Hematopoietic multipotent progenitor cell treated with erythropoietin and hydrocortisone succinate and interleukin-3 and kit ligand, for 15 days (in vitro differentiated cells): ENCODE measurements around the gene AMH.
A peak's percentile ranks its signal among the peaks of the same experiment; 100 is the strongest.
"Not testable (repeated sequence)": the region's sequence is repeated elsewhere in the genome, so short reads cannot be mapped to it uniquely, and the experiment has no call there.

Source experiments
- DNase-seq: peaks from one replicate; pipeline ENCODE4 v3.0.0-alpha.2; 2015; ENCODE audit warnings: low spot score

The AMH gene

GRCh38 chr19:2249010-2249866 is at the start of gene AMH:
TSS of gene AMH (plus strand) at chr19:2249323. CDS start at chr19:2249333, 10 bp downstream.
- DNase-seq = no peak

GRCh38 chr19:2199861-2200623 is 49.1 kb upstream of the AMH start:
- DNase-seq = no peak

- DNase-seq = not testable (repeated sequence)
Observed at GRCh38 chr19:2200624-2201294, 48.4 kb upstream of the AMH start.

GRCh38 chr19:2201473-2202148 is 47.5 kb upstream of the AMH start:
- no peak for DNase-seq

DNA sequence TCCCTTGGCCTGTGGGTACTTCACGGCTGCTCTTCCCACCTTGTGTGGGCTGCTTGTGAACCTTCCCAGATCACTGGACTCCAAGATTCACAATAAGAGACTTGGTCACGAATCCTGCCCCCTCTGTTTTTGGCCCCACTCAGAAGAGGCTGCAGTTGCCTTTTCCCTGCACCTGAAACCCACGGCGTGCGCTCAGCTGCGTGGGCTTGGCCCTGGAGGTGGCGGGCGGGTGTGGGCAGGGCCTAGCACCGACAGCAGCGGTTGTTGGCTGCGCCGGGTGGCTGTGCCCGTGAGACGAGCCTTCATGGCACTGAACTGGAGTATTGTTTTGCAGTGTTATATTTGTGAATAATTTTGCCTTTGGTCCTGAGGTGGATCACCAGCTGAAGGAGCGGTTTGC is 46.8 kb upstream of the AMH start:
- no peak for DNase-seq

DNA sequence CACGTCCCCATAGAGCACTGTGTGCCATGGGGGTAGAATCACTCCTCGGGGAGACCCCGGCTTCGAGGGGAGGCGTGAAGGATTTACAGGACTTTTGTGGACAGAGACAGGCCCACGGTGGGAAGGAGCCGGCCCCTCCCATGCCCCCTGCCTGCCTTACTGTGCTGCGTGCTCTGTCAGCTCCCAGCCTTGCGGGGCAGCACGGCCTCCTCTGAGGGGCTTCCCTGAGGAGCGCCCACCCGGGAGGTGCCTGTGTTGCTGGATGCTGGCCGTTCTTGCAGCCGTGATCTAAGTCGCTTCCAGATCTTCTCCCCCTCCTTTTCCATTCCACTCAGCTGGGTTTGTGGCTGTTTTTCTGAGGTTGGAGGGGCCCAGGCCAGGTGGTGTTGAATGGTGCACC is 42.1 kb upstream of the AMH start:
- DNase-seq = no peak

DNA sequence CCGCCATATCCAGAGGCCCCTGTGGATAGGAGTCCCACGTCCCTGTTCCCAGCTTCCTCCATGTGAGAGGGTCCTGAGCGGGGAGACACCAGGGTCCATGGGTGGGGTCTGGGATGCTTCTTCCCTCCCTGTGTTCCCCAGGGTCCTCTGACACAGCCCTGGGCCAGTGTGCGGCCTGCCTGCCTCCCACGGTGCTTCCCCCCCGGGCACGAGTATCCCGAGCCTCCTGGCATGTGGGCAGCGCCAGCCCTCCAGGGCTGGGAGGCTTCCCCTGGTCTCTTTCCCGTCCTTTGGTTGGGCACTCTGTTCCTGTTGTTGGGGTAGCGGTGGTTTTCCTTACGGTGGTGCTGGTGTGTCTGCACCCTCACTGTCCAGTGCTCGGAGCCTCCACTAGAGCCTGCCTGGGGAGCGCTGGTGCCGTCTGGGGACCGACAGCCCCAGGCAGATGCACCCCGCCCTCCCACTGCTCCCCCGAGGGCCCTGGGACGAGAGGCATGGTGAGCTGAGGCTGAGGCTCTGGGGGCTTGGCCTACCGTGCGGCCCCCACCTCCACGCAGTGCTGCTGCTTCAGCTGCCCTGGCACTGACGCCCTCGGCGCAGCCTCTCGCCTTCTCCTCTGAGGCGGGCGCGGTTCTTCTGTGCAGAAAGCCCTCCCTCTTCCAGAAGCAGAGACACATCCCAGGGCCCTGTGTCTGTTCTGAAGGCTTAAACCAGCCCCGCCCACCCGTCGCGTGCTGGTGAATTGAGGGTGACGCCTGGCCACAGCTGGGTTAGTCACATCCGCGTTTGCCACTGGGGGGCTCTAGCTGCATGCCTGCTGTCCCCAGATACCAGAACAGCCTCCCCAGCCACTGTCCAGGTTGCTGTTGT is 40.9 kb upstream of the AMH start:
- peak; percentile 73 for DNase-seq

- DNase-seq = no peak
Observed at GRCh38 chr19:2208975-2209374, 40.1 kb upstream of the AMH start.

- DNase-seq = no peak
Observed at GRCh38 chr19:2209408-2209807, 39.7 kb upstream of the AMH start.

DNA sequence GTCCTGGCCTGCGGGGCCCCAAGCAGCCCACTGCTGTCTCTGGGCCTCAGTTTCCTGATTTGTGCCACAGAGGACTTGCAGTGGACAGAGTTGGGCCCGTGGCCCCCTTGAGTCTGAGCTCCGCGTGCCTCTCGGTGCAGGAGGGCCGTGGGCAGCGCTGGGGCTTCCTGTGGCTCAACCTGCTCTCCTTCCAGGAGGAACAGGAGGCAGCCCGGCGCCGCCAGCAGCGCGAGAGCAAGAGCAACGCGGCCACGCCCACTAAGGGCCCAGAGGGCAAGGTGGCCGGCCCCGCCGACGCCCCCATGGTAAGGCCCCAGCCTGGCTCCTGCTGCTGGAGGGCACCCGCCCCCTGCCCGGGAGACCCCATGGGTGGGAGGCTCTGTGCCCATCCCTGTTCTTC is 38.9 kb upstream of the AMH start:
- no peak for DNase-seq

- no peak for DNase-seq
Observed at GRCh38 chr19:2210987-2211740, 38.0 kb upstream of the AMH start.

GRCh38 chr19:2212861-2213711 is 36.0 kb upstream of the AMH start:
- DNase-seq = no peak

DNA sequence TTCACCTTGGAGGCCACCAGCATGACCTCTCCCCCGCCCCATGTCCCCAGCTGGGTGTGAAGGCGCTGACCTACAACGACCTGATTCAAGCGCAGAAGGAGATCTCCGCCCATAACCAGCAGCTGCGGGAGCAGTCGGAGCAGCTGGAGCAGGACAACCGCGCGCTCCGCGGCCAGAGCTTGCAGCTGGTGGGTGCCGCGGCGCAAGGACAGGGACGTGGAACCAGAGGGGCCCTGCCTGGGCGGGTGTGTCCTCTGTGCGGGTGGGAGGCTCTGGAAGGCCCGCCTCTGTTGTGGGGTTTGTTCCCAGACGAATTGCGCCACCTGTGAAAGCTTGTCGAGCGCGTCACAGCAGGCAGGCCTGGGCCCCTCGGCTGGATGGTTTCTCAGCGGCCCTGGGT is 35.3 kb upstream of the AMH start:
- DNase-seq = no peak

DNA sequence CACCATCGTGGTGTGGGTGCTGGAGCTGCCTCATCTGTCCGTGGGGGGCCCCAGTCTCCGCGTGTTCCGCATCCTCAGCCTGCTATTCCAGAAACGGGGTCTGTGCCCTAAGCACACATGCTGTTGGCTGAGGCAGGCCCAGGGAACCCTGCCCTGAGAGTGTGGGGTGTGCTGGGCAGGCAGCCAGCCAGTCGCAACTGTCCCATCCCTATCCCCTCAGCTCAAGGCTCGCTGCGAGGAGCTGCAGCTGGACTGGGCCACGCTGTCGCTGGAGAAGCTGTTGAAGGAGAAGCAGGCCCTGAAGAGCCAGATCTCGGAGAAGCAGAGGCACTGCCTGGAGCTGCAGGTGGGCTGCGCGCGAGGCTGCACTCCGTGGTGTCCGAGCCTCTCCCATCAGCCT is 34.9 kb upstream of the AMH start:
- DNase-seq = no peak

DNA sequence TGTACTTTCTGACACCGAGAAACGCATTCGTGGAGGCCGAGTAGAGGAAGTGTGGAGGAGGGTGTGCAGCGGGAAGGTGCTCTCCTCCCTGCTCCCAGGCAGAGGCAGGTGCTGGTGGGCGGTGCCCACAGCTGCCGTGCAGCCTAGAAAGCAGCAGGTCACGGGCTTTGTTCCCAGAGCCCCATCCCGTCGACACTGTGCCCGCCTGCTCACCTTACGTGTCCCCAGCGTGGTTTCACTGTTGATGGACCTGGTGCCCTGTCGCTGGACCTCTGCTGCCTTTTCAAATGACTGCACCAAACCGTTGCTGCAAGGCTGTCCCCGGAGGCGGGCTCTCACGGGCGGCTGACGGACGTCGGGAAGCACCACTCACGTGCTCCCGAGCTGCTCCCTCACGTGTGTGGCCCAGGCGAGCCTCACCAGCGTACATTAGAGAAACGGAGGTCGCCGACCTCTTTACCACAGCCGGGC is 33.8 kb upstream of the AMH start:
- DNase-seq = no peak

DNA sequence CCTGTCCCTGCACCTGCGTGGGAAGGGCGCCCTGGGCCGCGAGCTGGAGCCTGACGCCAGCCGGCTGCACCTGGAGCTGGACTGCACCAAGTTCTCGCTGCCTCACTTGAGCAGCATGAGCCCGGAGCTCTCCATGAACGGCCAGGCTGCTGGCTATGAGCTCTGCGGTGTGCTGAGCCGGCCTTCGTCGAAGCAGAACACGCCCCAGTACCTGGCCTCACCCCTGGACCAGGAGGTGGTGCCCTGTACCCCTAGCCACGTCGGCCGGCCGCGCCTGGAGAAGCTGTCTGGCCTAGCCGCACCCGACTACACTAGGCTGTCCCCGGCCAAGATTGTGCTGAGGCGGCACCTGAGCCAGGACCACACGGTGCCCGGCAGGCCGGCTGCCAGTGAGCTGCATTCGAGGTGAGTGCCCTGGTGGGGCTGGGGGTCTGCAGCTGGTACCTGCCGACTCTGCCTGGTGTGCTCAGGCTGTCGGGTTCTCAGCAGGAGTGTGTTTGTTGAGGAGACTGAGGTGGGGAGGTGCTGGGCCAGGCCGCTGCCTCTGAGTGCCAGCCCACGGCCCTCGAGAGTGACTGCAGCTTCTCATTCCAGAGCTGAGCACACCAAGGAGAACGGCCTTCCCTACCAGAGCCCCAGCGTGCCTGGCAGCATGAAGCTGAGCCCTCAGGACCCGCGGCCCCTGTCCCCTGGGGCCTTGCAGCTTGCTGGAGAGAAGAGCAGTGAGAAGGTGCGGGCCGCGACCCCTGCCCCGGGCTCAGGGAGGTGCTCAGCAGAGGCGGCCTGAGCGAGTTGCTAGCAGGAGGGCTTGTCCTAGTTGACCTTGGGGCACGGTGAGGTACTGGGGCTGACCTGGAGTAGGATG is 32.5 kb upstream of the AMH start:
- no peak for DNase-seq

DNA sequence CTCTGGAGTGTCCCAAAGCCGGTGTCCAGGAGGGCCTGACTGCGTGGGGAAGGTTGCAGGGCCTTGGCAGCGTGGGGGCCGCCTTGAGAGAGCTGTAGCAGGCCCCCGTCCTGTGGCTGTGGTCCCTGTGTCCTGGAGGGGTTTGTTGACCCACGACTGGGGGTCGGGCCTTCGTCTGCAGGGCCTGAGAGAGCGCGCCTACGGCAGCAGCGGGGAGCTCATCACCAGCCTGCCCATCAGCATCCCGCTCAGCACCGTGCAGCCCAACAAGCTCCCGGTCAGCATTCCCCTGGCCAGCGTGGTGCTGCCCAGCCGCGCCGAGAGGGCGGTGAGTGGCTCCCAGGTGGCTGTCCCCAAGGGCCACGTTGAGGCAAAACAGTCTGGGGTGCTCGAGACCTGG is 31.5 kb upstream of the AMH start:
- DNase-seq = no peak

GRCh38 chr19:2219726-2220125 is 29.4 kb upstream of the AMH start:
- DNase-seq = no peak
